ENCODE results near the gene EPGN.

- TF ChIP-seq CTCF (IDR thresholded peaks at IDR 0.05) (peak in 4 of 6 experiments; percentile 19 to 58 (median 52)), POLR2A (IDR thresholded peaks at IDR 0.05) (no peak)
Observed at GRCh38 chr4:74320559-74321118, 12.4 kb downstream of the EPGN start.
